ENCODE measurements around the gene ARHGAP24.

Gene ARHGAP24

GRCh38 chr4:85708468-85708867 lies 233.5 kb downstream of the ARHGAP24 start:
- DNase-seq = no peak

- DNase-seq = no peak
Observed at GRCh38 chr4:85713005-85713404, 238.1 kb downstream of the ARHGAP24 start.

DNA sequence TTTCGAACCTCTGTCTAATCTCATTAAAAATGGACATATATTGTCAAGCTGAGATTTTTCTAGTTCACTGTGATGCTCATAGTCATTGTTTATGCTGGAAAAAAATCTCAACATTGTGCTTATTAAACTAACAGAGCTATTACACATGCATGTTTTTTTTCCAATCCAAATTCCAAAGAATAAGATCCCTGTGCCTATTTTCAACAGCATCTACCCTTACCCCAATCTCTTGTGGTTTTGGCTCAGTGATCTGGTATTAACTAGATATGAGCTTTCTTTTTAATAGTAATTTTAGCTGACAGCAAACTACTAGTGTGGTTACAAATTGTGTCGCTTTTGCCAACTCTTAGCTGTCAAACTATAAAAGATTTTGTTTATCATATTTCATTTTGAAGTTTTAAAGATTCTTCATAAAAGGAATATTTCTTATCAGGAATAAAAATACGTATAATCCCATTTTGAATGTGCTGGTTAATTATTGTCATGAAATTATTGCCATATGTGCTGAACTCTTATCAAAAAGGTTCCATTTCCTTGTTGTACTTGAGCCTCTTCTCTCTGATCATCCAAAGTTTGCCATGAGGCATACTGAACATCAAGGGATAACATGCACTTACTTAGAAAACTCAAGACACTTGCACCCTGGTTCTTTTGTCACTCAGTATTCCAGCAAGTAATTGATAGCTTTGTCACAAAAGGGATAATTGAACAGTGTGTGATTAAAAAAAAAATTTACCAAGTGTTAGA lies 241.2 kb downstream of the ARHGAP24 start:
- no peak for DNase-seq

- no peak for DNase-seq
Observed at GRCh38 chr4:85717351-85717750, 242.4 kb downstream of the ARHGAP24 start.

DNA sequence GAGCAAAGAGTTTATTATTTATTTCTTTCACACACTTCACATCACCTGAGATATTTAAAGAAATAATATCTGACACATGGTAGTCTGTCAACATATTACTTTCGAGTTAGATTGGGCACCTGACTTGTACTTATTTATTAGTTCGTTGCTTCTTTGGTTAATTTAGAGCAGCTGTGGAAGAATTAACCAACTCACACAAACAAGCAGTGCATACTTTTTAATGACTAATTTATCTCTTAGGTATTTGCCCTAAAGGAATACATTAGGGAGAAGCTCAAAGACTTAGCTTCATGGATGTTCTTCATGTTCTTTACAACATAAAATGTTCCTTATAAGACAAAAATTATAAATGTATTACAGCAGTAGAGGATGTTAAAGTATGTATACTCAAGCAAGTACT lies 242.9 kb downstream of the ARHGAP24 start:
- no peak for DNase-seq

DNA sequence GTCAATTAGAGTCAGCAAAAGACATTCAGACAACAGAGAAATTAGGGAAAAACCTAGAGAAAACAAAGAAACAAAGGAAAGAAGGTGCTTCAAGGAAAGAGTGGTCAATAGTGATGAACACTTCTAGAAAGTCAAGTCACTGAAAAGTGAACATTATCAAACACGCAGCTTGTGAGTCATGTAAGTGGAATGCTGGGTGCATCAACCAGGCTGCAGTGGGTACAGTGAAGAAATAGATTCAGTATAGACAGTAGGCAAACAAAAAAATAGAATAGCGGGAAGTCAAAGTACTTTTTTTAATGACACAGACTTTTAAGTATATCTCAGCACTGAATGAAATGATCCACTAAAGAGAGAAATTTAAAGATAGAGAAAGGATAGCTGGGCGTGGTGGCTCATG lies 245.8 kb downstream of the ARHGAP24 start:
- DNase-seq = no peak

DNA sequence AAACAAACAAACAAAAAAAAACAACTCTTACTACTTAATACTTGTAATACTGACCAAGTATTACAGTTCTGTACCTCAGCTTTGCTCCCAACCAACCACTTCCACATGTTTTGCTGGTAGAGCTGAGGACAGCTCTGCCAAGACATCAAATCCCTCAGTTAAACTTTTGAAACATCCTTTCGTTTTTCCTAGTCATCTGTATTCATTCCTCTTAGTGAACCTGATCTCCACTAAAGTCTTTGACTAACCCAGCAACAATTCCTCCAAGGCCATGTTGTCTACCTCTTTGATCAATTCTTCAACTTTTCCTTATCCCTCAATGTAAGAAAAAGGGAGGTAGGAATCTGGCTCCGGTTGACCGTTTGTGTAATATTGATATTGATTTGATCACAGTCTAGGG lies 247.5 kb downstream of the ARHGAP24 start:
- DNase-seq = no peak

DNA sequence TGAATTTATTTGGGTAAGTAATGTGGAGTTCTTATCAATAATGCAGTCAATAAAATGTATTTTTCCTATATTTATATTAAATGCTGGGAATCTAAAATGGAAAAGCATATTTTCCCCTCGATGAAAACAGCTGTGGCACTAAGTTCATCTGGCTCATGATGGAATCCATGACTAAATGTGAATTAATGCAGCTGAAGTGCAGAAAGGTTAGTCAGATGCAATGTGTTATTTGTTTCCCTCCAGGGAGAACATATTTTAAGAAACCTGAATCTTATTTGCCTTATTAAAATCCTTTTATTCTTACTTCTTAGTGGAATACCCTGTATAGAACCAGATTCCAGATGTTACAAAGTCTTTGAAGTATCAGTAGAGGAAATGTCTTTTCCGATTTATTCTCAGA lies 247.9 kb downstream of the ARHGAP24 start:
- no peak for DNase-seq

DNA sequence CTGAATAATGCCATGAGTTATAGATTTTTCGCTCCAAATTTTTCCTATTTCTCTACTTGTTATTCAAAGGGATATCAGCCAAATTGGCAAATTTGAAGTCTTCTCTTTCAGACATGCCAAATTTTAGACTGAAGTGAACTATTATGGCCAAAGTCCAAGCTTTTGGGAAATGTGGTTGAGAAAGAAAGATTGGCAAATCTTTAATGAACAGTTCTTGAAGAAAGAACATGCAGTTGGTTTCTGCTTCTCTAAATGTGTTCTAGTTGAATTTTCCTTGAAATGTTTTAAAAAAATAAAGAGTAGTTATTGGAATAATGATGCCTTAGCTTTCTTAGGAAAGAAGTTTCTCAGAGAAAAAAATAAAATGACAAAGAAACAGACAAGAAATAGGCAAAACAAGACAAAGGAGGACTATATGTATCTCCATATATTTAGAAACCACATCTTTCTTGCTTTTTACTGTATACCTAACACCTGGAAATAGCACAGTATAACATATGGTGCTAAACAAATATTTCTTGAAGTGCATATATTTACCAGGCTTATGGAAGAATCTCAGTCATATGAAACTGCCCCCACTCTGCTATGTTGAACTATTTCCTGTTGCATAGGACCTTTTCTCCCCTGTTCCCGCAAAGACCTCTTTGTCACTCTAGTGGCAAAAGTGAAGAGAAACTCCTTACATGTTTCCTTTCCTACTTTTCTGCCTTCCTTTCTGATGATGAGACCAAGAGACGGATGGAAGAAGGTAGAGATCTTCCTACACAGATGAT lies 250.0 kb downstream of the ARHGAP24 start:
- DNase-seq = no peak

DNA sequence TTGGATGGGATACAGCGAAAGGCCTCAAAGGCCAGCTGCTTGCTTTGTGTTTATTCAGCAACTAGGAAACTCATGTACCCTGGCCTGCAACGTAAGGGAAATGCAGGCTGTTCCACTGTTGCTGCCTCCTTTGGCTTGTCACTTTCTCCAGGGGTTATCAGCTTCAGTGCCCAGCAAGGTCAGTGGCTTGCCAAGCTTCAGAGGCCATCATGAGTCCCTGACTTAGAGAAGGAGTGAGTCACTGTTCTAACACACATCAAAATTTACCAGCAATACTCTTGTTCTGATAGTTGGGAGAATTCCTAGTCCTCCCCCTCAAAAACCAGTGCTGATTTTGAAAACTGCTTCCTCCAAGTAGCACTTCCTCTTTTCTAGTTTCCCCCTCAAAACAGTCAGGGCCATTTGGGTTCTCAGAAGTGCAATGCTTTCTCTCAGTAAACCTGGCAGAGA lies 250.8 kb downstream of the ARHGAP24 start:
- no peak for DNase-seq

DNA sequence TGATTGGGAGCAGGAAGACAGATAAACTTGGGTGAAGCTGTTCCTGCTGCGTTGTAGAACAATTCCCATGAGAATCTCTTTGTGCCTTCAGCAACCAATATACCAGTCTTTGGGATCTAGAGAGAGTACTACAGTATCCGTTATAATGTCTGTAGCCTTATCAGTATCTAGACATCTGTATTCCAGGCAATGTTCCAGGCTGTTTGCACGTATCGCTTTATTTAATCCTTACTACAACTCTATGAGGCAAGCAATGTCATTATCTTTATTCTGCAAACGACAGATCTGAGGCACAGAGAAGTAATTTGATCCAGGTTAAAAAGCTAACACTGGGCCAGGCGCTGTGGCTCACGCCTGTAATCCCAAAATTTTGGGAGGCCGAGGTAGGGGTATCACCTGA lies 251.6 kb downstream of the ARHGAP24 start:
- no peak for DNase-seq

DNA sequence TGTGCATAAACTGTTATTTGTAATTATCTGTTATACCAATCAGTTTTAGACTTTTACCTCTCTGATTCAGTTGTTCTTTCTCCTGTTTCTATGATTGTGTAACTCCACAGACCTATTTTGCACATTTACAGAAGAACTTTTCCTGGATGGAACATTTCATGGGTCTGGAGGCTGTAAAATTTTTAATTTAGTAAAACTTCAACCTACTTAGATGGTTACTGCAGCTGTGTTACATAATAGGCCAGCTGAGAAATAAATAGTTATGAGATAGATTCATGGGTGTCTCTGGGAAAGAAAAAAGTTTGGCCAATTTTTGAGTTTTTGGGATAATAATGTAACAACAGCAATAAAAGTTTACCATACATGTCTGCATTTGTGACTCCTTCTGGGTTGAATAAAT lies 253.5 kb downstream of the ARHGAP24 start:
- DNase-seq = no peak

GRCh38 chr4:85732124-85732523 lies 257.2 kb downstream of the ARHGAP24 start:
- no peak for DNase-seq

GRCh38 chr4:85733798-85734197 lies 258.8 kb downstream of the ARHGAP24 start:
- no peak for DNase-seq

DNA sequence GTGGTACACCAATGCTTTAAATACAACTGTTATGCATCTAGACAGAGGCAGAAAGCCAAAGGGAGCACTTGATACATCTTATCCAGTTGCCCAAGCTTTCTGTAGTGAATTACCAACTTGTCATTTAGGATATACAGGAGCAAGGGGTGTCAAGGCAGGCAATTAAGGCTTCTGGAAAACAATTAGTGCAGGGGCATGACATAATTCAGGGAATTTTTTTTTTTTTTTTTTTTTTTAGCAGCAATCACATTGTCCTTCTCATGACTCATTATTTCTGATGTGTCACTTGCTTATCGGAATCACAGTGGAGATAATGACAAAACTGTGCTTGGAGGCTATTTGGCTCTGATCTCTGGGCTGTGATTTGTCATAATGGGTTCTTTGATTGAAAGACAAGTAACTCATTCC lies 259.5 kb downstream of the ARHGAP24 start:
- DNase-seq = no peak

DNA sequence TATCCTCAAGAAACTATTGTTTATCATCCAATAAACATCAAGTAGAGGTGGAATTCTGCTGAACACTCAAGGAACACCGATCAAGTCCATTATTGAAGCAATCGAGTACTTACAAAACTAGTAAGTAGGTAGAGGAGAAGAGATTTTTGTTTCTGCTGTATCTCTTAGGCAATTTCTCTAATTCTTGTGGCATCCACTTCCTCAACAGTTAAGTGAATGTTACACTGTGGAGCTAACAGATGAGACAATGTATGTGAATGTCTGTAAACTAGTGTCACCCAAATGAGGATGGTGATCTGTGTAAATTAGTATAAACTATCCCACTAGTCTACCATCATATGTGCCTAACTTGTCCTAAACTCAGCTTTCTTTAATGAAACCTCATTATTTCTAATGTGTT lies 261.6 kb downstream of the ARHGAP24 start:
- no peak for DNase-seq

DNA sequence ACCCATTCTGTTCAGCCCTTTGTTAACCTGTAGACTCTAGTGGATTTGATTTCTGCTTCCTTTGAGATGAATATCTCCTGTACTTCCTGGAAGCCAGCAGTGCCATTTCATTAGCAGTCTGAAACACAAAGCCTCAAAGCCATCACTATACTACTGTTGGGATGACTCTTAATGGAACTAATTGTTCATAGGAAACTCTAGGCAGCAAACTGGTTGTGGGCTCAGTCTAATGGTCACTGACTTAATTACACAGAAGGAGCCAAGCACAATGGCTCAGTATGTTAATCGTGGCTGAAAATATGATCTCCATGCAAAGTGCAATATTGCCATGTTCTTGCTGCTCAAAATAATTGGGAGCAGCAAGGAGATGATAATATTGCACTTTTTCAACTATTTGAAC lies 262.3 kb downstream of the ARHGAP24 start:
- DNase-seq = no peak

- no peak for DNase-seq
Observed at GRCh38 chr4:85738721-85739120, 263.8 kb downstream of the ARHGAP24 start.

- no peak for DNase-seq
Observed at GRCh38 chr4:85740431-85740861, 265.5 kb downstream of the ARHGAP24 start.

- DNase-seq = no peak
Observed at GRCh38 chr4:85741381-85741780, 266.4 kb downstream of the ARHGAP24 start.

- DNase-seq = no peak
Observed at GRCh38 chr4:85741921-85742591, 267.1 kb downstream of the ARHGAP24 start.

GRCh38 chr4:85744950-85745349 lies 270.0 kb downstream of the ARHGAP24 start:
- DNase-seq = no peak

- no peak for DNase-seq
Observed at GRCh38 chr4:85745939-85746338, 271.0 kb downstream of the ARHGAP24 start.

All from stimulated activated naive CD4-positive, alpha-beta T cell treated with Interleukin-2 at 50 U/mL for 16 hours (primary cell).